HG02798 (cell line): ENCODE data around the gene SDK1.

Experiments used
- ATAC-seq: cut with Tn5 transposase; IDR thresholded peaks from one replicate; pipeline ENCODE4 v1.9.1; 2021; ENCODE audit warnings: mild to moderate bottlenecking; ENCODE audit not compliant: unreplicated experiment, poor library complexity

SDK1 gene

DNA sequence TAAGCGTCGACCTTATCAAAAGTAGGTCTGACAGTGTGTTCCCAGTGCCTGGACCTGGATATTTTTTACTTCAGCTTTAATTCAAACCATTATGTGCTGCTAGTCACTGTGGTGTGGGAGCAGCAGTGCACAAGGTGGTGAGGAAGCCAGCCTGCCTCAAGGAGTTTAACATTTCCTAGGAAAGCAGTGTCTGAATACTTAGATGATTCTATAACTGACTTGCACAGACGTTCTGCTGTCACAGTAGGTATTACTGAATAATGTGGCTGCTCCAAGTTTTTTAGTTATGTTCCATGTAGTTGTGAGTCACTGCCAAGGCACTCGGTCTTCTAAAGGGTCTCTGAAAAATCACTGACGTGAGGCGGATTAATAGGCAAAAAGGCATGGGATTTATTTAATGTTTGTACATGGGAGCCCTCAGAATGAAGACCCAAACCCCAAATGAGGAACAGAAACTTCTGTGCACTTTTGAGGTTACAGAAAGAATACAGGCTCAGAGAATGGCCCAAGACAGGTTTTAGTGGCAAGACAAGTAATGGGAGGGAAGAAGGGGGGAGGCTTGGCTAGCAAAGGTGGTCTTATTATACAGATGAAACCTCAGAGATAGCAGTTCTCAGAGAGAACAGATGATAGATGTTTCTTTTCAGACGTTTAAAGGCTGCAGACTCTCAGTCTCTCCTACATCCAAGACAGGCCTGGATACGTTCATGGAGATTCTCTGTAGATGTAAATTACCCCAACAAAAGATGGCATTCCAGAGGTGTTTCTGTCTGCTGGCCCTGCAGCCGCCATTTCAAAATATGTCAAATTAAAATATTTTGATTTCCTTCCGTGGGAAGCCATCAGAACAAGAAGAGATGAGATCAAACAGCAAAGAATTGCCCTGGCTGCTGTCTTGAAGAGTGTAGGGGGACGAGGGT is 209.3 kb downstream of the SDK1 start:
- no peak for ATAC-seq

DNA sequence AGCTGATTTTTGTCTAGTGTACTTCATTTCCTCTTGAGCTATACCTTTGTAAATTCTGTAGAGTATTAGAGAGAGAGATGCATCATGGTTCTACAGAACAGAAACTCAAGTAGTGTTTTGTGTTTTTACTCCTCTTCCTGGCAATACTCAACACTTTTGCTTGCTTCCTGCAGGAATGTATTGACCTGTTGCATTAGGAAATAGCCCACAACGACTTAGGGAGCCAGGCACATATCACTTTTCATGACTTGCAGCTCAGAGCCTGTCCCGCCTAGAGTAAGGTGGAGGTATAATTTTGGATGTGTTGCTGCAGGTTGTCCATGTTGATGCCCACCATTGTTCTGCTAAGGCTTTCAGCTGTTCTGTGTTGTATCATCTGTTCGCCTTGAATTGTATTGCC is 216.3 kb downstream of the SDK1 start:
- no peak for ATAC-seq

- no peak for ATAC-seq
These were observed 217.5 kb downstream of the SDK1 start for GRCh38 chr7:3518546-3518945.

GRCh38 chr7:3520206-3520605 is 219.2 kb downstream of the SDK1 start:
- no peak for ATAC-seq

DNA sequence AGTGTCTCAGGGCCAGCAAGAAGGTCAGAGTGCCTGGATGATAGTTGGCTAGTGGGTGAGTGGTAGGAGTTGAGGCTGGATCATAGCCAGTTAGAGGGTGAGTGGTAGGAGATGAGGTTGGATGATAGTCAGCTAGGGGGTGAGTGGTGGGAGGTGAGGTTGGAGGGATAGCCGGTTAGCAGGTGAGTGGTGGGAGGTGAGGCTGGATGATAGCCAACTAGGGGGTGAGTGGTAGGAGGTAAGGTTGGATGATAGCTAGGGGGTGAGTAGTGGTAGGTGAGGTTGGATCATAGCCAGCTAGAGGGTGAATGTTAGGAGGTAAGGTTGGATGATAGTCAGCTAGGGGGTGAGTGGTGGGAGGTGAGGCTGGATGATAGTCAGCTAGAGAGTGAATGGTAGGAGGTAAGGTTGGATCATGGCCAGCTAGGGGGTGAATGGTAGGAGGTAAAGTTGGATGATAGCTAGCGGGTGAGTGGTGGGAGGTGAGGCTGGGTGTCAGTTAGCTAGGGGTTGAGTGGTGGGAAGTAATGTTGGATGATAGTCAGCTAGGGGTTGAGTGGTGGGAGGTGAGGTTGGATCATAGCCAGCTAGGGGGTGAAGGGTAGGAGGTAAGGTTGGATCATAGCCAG is 226.6 kb downstream of the SDK1 start:
- ATAC-seq: no peak

- no peak for ATAC-seq
These were observed 232.0 kb downstream of the SDK1 start for GRCh38 chr7:3533040-3533439.

DNA sequence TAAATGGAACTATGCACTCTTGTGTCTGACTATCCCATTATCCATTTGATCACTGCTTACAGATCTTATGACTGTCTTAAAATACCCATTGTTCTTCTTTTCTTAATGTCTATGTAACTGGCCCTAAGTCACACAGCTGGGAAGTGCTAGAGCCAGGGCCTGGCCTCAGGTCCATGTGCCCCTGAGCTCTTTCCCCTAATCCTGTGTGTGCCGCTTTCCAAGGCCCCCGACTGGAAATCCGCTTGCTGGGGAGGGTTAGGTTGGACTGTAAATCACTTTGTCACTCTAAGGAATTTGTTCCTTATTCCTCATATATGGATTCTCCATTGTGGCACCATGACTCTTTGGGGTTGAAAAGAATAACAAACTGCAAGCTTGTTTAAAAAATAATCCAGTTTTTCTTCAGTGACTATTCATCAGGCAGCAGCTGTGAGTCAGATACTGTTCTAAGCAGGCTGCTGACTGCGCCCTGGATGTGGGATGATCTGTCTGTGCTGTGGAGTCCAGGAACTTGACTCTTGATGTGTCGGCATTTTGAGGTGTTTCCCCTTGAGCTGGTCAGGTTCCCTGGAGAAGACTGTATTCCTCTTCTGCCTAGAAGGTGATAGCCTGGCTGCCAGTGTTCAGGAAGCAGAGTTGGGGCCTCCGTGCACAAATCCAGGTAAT is 236.3 kb downstream of the SDK1 start:
- no peak for ATAC-seq

DNA sequence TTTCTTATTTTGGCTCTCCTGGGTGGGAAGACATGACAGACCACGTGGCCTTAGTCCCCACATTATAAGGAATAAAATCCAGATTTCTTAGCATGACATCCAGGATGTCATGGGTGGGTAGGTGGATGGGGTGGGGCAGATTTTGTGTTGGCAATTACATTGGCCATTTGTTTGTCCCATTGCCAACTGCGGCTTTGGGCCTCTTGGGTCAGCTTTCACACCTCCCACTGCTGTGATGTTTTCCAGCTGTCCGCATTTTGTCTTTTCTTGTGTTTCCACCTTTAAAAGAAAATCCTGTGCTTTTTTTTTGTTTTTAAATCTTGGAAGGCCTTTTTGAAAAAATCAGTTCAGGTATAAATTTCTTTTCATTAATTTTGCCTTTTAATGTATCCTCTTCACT is 237.0 kb downstream of the SDK1 start:
- no peak for ATAC-seq

GRCh38 chr7:3540456-3541220 is 239.6 kb downstream of the SDK1 start:
- no peak for ATAC-seq

DNA sequence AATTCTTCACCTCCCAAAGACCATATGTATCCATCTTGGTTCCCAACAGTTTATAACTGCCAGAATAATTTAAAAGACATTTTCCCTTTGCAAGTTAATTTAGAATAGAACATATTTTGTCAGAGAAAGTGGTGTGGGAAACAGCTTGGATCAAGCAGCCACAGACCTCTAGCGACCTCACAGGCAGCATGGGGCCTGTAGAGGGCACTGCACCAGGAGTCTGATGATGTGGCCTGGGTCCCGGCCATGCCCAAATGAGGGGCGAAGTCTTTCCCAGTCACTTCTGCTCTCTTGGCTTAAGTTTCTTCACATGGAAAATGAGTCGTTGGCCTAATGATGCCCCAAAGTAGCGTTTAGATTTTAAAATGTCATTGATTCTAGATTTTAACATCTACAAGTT is 243.2 kb downstream of the SDK1 start:
- no peak for ATAC-seq

- no peak for ATAC-seq
These were observed 247.8 kb downstream of the SDK1 start for GRCh38 chr7:3548815-3549214.

- ATAC-seq: no peak
These were observed 248.5 kb downstream of the SDK1 start for GRCh38 chr7:3549601-3550000.

DNA sequence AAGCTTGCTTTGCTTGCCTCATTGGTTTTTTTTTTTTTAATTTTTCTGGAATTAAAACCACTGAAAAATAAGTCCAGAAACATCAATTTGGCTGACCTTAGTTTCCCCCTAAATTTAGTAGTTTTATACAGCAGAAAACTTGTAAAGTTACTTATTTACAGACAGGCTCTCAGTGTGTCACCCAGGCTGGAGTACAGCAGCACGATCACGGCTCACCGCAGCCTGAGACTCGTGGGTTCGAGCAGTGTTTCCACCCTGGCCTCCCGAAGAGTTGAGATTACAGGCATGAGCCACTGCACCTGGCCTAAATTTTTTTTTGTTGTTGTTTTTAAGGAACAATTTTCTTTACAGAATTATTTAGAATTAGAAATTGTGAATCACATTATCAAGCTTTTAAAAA is 250.5 kb downstream of the SDK1 start:
- ATAC-seq: no peak

- ATAC-seq: no peak
These were observed 251.4 kb downstream of the SDK1 start for GRCh38 chr7:3552499-3552898.

GRCh38 chr7:3558400-3558799 is 257.3 kb downstream of the SDK1 start:
- no peak for ATAC-seq

DNA sequence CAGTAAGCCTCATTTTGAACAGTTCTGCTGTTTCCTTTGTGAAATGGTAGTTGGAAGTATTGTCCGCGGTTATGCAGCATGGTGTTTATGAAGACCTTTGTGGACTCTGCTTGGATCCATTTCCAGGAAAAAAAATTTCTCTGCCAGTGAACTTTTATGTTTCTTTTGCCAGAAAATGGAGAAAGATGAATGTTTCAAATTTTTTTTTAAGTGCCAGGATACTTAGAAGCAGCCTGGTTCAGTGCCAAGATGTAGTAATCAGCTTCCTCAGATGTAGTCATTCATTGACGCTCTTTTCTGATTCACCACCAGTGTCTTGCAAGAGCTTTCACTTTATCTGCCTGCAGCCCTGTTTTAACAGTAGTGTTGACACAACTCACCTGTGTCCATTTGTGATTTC is 258.2 kb downstream of the SDK1 start:
- ATAC-seq: no peak

- ATAC-seq: no peak
These were observed 259.4 kb downstream of the SDK1 start for GRCh38 chr7:3560495-3560894.

DNA sequence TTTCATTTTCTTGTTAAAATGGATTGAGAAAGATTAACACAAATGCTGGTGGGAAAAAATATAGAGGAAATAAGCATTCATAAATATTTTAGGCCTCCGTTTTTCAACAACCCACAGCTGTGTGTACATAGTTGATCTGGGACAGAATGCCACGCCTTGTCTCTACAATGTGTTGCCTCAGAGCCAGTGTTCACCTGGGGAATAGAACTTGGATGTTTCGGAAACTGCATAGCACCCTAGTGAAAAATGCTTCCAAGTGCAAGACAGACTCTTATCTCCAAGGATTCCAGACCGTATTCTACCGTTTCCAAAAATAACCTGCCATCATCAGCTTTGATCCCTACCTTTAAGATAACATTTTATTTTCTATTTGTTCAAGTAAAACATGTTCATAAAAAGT is 260.9 kb downstream of the SDK1 start:
- ATAC-seq: no peak

DNA sequence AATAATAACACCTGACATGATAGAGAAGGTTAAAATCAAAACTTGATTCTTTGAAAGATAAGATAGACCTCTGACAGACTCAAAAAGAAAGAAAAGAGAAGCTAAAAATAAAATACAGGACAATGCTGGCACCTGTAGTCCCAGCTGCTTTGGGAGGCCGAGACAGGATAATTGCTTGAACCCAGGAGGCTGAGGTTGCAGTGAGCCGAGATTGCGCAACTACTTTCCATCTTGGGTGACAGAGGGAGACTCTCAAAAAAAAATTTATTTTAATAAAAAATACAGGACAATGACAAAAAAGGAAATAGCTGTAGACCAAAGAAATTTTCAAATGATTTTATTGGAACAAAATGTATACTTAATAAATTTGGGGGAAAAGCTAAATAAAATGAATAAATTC is 263.2 kb downstream of the SDK1 start:
- no peak for ATAC-seq

DNA sequence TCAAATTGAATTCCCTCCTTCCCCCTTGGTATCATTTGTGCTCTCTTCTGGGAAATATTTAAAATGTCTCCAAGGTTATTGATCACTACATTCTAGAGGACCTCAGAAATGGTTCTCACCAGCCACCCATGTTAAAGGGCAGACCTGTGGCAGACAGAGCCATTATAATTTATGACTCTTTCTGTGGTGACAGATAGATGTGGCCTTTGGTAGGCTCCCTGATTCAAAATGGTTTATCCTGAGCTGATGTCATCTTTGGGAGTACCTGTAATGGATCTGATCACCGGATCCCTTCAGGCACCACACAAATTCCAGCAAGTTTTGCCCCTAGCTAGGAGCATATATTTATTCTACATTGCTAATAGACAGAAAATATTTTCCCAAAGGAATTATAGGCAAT is 267.5 kb downstream of the SDK1 start:
- ATAC-seq: no peak

DNA sequence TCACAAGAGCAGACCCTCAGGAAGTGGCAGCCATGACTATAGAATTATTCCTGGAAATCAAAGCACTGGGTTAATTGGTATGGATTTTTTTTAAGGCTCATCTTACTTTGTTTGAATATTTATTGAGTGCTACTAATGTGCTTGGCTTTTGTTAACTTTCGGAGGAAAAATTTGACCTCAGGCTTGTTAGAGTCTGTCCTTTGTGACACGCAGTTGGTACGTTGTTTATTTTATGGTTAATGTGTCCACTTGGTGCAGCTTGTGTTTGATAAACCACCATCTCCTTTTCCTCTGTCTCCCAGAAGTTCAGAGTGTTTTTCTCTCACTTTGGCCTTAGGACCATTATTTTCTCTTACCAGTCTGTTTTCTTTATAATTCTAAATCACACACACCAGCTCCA is 268.6 kb downstream of the SDK1 start:
- no peak for ATAC-seq
